Fibroblast of skin of left biceps (primary cell): ENCODE results near the gene PROKR1.
"Not testable (repeated sequence)": the region's sequence is repeated elsewhere in the genome, so short reads cannot be mapped to it uniquely, and the experiment has no call there.

Experiments used
- DNase-seq, 2 experiments: peaks; one replicate each; pipeline ENCODE4 v3.0.0-alpha.2; 2013; ENCODE audit warnings: low read depth in 2 of 2

The PROKR1 gene

DNA sequence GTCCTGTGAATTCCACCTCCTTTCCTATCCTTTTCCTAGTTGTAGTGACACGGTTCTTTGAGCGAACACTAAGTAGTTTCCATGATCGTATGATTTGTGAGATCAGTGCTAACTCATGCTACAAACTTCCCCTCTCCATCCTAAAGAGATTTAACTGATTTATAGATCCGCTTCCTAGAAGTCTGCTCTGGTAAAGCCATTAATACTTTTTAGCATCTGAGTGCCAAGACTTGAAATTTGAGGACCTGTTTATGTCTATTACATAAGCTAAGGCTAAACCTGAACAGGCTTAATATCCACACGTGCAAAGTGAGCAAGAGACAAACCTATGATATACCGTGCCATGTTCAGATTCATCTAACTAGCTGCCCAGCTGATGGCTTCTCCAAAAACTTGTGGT lies 14.9 kb downstream of the PROKR1 start:
- DNase-seq = no peak

- DNase-seq = no peak
Measured at GRCh38 chr2:68659081-68659480, 15.7 kb downstream of the PROKR1 start.

DNA sequence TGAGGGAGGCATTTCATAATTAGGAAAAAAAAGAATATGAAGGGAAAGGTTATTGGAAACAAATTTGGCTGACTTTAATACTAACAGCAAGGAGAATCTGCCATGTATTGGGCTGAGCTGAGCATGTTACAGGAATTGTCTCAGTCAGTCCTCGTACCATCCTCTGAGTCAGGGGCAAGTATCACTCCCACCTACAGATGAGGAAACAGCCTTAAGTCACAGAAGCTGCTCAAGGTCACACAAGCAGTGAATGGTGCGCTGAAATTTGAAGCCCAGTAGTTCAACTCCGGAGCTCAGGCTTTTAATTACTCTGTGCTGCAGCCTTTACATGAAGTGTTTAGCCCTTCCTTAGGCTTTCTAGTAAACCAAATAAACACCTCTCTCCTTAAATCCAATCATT lies 17.3 kb downstream of the PROKR1 start:
- no peak for DNase-seq

- no peak for DNase-seq
Measured at GRCh38 chr2:68662466-68662865, 19.1 kb downstream of the PROKR1 start.

- no peak for DNase-seq
Measured at GRCh38 chr2:68663371-68664156, 20.2 kb downstream of the PROKR1 start.

GRCh38 chr2:68667371-68667770 lies 24.0 kb downstream of the PROKR1 start:
- no peak for DNase-seq

DNA sequence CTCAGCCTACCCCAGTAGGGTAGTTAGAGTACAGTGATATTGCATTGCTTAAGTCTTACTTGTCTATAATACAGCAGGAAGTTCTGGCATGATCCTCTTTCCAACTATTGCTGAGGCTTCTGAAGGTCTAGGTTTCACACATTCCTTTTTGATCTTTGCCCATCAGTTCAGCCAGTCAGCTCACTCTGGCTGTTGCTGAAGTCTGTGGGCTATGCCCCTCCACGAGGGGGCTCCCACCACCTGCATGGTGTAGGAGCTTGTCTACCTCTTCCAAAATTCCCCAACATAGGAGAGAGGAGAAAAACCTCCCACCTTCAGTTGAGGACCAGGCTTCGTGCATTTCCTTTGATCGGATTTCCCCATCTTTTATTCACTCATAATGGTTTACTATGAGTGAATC lies 26.3 kb downstream of the PROKR1 start:
- no peak for DNase-seq

DNA sequence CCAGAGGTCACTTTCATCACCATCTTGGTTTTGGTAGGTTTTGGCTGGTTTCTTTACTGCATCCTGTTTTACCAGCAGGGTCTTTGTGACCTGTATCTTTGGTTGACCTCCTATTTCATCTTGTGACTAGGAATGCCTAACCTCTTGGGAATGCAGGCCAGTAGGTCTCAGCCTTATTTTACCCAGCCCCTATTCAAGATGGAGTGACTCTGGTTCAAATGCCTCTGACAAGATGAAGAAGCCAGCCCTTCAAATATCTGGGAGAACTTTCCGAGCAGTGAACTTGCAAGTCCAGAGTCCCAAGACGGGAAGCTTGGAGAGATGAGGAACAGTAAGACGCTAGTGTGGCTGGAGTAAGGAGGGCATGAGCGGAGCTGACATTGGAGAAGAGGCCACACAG lies 28.6 kb downstream of the PROKR1 start:
- DNase-seq = no peak

- no peak for DNase-seq
Measured at GRCh38 chr2:68673631-68674030, 30.3 kb downstream of the PROKR1 start.

DNA sequence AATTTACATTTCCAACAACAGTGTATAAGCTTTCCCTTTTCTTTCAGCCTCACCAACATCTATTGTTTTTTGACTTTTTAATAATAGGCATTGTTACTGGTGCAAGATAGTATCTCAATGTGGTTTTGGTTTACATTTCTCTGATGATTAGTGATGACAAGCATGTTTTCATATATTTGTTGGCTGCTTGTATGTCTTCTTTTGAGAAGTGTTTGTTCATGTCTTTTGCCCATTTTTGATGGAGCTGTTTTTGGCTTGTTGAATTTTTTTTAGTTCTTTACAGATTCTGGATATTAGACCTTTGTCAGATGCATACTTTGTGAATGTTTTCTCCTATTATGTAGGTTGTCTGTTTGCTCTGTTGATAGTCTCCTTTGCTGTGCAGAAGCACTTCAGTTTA lies 32.1 kb downstream of the PROKR1 start:
- DNase-seq = no peak

- DNase-seq = not testable (repeated sequence)
Measured at GRCh38 chr2:68677837-68678236, 34.5 kb downstream of the PROKR1 start.

DNA sequence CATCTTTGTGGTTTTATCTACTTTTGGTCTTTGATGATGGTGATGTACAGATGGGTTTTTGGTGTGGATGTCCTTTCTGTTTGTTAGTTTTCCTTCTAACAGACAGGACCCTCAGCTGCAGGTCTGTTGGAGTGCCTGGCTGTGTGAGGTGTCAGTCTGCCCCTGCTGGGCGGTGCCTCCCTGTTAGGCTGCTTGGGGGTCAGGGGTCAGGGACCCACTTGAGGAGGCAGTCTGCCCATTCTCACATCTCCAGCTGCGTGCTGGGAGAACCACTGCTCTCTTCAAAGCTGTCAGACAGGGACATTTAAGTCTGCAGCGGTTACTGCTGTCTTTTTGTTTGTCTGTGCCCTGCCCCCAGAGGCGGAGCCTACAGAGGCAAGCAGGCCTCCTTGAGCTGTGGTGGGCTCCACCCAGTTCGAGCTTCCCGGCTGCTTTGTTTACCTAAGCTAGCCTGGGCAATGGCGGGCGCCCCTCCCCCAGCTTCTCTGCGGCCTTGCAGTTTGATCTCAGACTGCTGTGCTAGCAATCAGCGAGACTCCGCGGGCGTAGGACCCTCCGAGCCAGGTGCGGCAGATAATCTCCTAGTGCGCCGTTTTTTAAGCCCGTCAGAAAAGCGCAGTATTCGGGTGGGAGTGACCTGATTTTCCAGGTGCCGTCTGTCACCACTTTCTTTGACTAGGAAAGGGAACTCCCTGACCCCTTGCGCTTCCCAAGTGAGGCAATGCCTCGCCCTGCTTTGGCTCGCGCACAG lies 36.0 kb downstream of the PROKR1 start:
- DNase-seq = not testable (repeated sequence)

DNA sequence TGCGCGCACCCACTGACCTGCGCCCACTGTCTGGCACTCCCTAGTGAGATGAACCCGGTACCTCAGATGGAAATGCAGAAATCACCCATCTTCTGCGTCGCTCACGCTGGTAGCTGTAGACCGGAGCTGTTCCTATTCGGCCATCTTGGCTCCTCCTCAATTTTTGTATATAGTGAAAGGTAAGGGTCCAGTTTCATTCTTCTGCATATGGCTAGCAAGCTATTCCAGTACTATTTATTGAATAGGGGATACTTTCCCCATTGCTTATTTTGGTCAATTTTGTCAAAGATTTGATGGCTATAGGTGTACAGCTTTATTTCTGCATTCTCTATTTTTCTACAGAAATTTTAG lies 36.5 kb downstream of the PROKR1 start:
- DNase-seq = not testable (repeated sequence)

DNA sequence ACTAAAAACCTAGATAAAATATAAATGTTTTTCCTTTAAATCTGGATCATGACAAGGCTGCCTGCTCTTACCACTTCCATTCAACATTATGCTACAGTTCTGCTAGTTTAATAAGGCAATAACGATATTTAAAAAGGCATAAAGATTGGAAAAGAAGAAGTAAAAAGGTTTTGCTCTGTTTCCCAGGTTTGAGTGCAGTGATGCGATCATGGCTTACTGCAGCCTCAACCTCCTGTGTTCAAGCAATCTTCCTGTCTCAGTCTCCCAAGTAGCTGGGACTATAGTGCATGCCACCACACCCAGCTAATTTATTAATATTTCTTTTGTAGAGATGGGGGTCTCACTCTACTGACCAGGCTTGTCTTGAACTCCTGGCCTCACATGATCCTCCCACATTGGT lies 40.8 kb downstream of the PROKR1 start:
- no peak for DNase-seq

GRCh38 chr2:68686178-68686577 lies 42.8 kb downstream of the PROKR1 start:
- DNase-seq = no peak

DNA sequence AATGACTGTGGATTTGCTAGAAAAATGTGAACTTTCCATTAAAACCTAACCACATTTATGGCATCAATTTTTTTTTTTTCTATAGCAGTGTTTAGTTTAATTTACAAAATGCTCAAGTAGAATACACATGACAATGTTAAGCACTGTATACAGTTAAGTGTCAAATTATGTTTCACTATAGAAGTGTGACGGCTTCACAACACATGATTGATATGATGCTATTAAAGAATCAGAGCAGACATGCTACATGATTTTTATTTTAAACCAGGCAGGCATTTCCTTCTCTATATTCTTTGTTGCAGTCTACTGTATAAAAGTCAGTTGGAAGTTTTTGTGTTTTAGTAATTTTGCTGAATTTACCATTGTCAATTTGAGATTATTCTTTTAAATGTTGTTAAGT lies 43.6 kb downstream of the PROKR1 start:
- DNase-seq = no peak

GRCh38 chr2:68689553-68690537 lies 46.5 kb downstream of the PROKR1 start:
- no peak for DNase-seq

DNA sequence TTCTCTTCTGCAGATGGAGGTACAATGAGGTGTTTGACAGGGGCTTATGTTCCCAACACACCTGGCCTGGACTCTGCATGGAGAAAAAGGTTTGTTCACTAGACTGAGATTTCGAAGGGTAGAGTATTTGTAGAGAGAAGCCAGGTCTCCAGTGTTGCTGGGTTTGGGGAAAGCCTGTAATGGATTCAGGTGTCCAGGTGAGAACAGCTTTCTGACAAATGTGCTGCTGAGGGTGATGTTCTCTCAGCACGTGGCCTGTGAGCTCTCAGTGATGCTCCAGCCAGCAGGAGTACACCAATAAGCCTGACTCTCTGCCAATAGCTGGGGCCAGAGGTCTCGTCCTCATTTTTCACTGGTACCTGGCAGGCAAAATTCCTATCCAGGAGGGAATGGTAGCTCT lies 47.5 kb downstream of the PROKR1 start:
- DNase-seq = no peak

DNA sequence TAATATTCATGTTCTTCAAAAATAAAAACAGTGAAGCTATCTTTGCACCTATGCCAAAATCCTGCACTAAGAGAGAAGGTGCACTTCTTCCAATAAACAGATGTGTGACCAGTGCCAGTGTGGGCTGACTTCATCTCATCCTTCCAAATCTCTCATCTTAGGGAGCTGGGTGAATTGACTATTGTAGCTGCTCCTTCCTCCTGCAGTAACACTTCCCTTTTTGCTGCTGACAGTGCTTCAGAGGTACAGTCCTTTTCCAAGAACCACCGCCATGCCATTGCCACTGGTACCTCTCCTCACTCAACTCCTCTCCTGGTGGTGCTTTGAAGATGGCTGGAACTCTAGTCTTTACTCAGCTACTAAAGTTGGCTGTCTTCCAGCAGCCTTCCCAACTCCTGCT lies 49.1 kb downstream of the PROKR1 start:
- no peak for DNase-seq

DNA sequence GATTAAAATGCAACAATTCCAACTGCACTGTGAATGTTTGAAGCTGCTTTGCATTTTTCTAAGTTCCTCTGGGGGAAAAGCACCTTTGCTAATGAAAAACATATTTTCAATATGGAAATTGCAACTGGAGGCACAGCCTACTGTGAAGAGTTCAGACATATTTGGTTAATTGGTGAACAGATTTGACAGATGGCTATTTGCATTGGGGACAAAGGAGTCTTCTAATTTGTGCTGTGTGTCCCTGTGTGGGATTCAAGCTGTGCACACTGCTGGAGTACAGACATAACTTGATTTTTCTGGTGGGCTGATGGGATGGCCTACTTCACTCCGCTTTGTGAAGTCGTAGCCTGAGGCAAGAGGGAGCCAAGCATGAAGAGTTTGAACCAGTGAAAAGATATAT lies 50.6 kb downstream of the PROKR1 start:
- DNase-seq = no peak

- no peak for DNase-seq
Measured at GRCh38 chr2:68695971-68696370, 52.6 kb downstream of the PROKR1 start.

DNA sequence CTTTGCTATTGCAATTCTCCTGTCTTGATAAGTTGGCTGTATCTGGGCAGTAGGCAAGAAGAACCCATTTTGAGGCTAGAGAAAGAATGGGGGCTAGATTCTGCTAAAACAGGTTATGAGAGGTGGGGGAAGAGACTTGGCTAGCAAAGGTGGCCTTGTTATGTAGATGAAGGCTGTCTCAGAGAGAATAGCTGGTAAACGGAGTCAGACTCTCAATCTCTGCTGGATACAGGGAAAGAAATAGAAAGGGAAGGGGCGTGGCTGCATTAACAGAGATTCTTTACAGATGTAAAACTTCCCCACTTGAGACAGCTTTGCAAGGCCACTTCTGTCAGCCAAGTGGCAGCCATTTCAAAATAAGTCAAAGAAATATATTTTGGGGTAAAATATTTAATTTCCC lies 53.2 kb downstream of the PROKR1 start:
- no peak for DNase-seq
